Ascending aorta (tissue), 2 donors: ENCODE results near the gene GPC5. TPM values are rescaled to one million over a fixed set of nuclear protein-coding genes. Genes with fewer than 3 reads are reported as not detected.
A peak's percentile ranks its signal among the peaks of the same experiment; 100 is the strongest.

ENCODE experiments used
- DNase-seq, 2 donors: peaks; one replicate each; pipeline ENCODE4 v3.0.0-alpha.2; 2019; ENCODE audit warnings: low spot score in 2 of 2
- H3K27ac ChIP-seq, 2 donors: fragments of 200-600 bp; sonication (generic); one replicate each; pipeline ENCODE4 v1.5.1; 2016 to 2017; ENCODE audit warnings: mild to moderate bottlenecking in 1 of 2
- H3K27me3 ChIP-seq: fragments of 200-600 bp; sonication (generic); one replicate; pipeline ENCODE4 v1.5.1; 2017
- H3K36me3 ChIP-seq, 2 donors: fragments of 200-600 bp; sonication (generic); one replicate each; pipeline ENCODE4 v1.5.1; 2016
- H3K4me1 ChIP-seq, 2 donors: fragments of 200-600 bp; sonication (generic); one replicate each; pipeline ENCODE4 v1.5.1; 2016 to 2017; ENCODE audit warnings: mild to moderate bottlenecking in 1 of 2
- H3K4me3 ChIP-seq, 2 donors: fragments of 200-600 bp; sonication (generic); one replicate each; pipeline ENCODE4 v1.5.1; 2016 to 2017; ENCODE audit warnings: mild to moderate bottlenecking in 1 of 2
- H3K9me3 ChIP-seq, 2 donors: fragments of 200-600 bp; sonication (generic); one replicate each; pipeline ENCODE4 v1.5.1; 2016
- CTCF ChIP-seq, 3 experiments: fragments of 200-600 bp in 2 of 3; fragments of 450-650 bp in 1 of 3; sonication (generic) in 2 of 3; IDR thresholded peaks; one replicate each; pipeline ENCODE4 v1.5.1; 2016 to 2019; ENCODE audit warnings: antibody characterized with exemption in 3 of 3, mild to moderate bottlenecking in 1 of 3, moderate library complexity in 1 of 3
- intact Hi-C: fragments of 100-400 bp; cut with DNase I; formaldehyde crosslinking; loops from one replicate; pipeline ENCODE4 v1.15.1; 2023
- total RNA-seq: library from RNA; depleted of rRNA; stranded (reverse); fragments of >200 nt; gene quantifications from one replicate; pipeline ENCODE4 v1.1.0, GENCODE V29; 2016

Gene GPC5
- total RNA-seq, 1 donor from 2014 or later = not detected

- H3K9me3 ChIP-seq = no peaks in the 10 kb centered on the region
- H3K4me1 ChIP-seq = peaks cover 6 to 9% of the 10 kb centered on the region in 2 donors
- intact Hi-C loops = no loop called here
- no peak overlapping the region for H3K27ac ChIP-seq
- no peaks in the 10 kb centered on the region for H3K27me3 ChIP-seq
- no peak for DNase-seq
- TF ChIP-seq CTCF (IDR thresholded peaks at IDR 0.05) = no peak
- H3K36me3 ChIP-seq = no peaks in the 10 kb centered on the region
- H3K4me3 ChIP-seq = no peak overlapping the region
Observed at GRCh38 chr13:91397595-91397994, 826 bp upstream of the GPC5 start.

GRCh38 chr13:91399189-91400062, 1.0 kb downstream of the GPC5 start:
- no peak for TF ChIP-seq CTCF (IDR thresholded peaks at IDR 0.05)
- Histone ChIP-seq H3K27ac (no peak overlapping the region), H3K4me1 (peaks cover 6 to 9% of the 10 kb centered on the region in 2 donors), H3K36me3 (no peaks in the 10 kb centered on the region), H3K9me3 (no peaks in the 10 kb centered on the region), H3K4me3 (peak overlapping the region; percentile 59 to 73), H3K27me3 (no peaks in the 10 kb centered on the region)
- DNase-seq = no peak
- intact Hi-C loops = loop anchor here (2.0 kb wide), 1 partner anchor 53 kb away; the partner anchor contains the start of gene MIR17HG

- Histone ChIP-seq H3K4me3 (no peak overlapping the region), H3K27me3 (no peaks in the 10 kb centered on the region), H3K27ac (no peak overlapping the region), H3K36me3 (no peaks in the 10 kb centered on the region), H3K4me1 (peaks cover 6 to 9% of the 10 kb centered on the region in 2 donors), H3K9me3 (no peaks in the 10 kb centered on the region)
- DNase-seq = no peak
- TF ChIP-seq CTCF (IDR thresholded peaks at IDR 0.05) = no peak
- intact Hi-C loops = no loop called here
Observed at GRCh38 chr13:91400063-91400399, 1.6 kb downstream of the GPC5 start.

GRCh38 chr13:91400671-91401070, 2.2 kb downstream of the GPC5 start:
- Histone ChIP-seq H3K9me3 (no peaks in the 10 kb centered on the region), H3K36me3 (no peaks in the 10 kb centered on the region), H3K4me1 (peaks cover 6 to 9% of the 10 kb centered on the region in 2 donors), H3K27me3 (no peaks in the 10 kb centered on the region), H3K27ac (no peak overlapping the region), H3K4me3 (no peak overlapping the region)
- intact Hi-C loops = no loop called here
- DNase-seq = no peak
- TF ChIP-seq CTCF (IDR thresholded peaks at IDR 0.05) = no peak

GRCh38 chr13:91401920-91402319, 3.5 kb downstream of the GPC5 start:
- no peaks in the 10 kb centered on the region for H3K36me3 ChIP-seq
- no peak for DNase-seq
- no peak for TF ChIP-seq CTCF (IDR thresholded peaks at IDR 0.05)
- intact Hi-C loops = no loop called here
- H3K9me3 ChIP-seq = no peaks in the 10 kb centered on the region
- no peak overlapping the region for H3K4me3 ChIP-seq
- no peaks in the 10 kb centered on the region for H3K27me3 ChIP-seq
- H3K4me1 ChIP-seq = peaks cover 6 to 9% of the 10 kb centered on the region in 2 donors
- no peak overlapping the region for H3K27ac ChIP-seq
